CD14-positive monocyte (primary cell): ENCODE measurements around the gene GSK3A. TPM values are rescaled to one million over a fixed set of nuclear protein-coding genes. Genes with fewer than 3 reads are reported as not detected.

Experiments
- DNase-seq, 3 donors: peaks; one replicate each; pipeline ENCODE4 v3.0.0-alpha.2; 2011 to 2022
- H2AFZ ChIP-seq: 2 replicates; pipeline ENCODE4 v1.6.0; 2012; ENCODE audit warnings: mild to moderate bottlenecking, low read depth, low read length, inconsistent platforms; ENCODE audit not compliant: insufficient read depth, poor library complexity, severe bottlenecking
- H3K27ac ChIP-seq, 2 donors: 1 replicate in 1 of 2; 2 replicates in 1 of 2; pipeline ENCODE4 v1.5.1; 2012 to 2013; ENCODE audit warnings: low read length in 2 of 2, control low read depth in 1 of 2, inconsistent platforms in 1 of 2, low read depth in 1 of 2, mild to moderate bottlenecking in 1 of 2
- H3K27me3 ChIP-seq, 2 donors: one replicate each; pipeline versions ENCODE4 v1.6.0 to v1.6.1; 2011 to 2013; ENCODE audit warnings: low read length in 2 of 2; ENCODE audit not compliant: control insufficient read depth in 2 of 2, insufficient read depth in 2 of 2
- H3K36me3 ChIP-seq, 2 donors: replicated peaks in 1 of 2; 1 replicate in 1 of 2; 2 replicates in 1 of 2; pipeline versions ENCODE4 v1.5.1 to v1.6.1; 2012 to 2013; ENCODE audit warnings: low read length in 2 of 2, control low read depth in 1 of 2, inconsistent platforms in 1 of 2, mild to moderate bottlenecking in 1 of 2; ENCODE audit not compliant: insufficient read depth in 2 of 2, control insufficient read depth in 1 of 2
- H3K4me1 ChIP-seq, 2 donors: 1 replicate in 1 of 2; 2 replicates in 1 of 2; pipeline versions ENCODE4 v1.5.1 to v1.6.1; 2012 to 2013; ENCODE audit warnings: low read length in 2 of 2, control low read depth in 1 of 2, inconsistent platforms in 1 of 2, mild to moderate bottlenecking in 1 of 2, moderate library complexity in 1 of 2; ENCODE audit not compliant: insufficient read depth in 2 of 2, control insufficient read depth in 1 of 2
- H3K4me2 ChIP-seq: replicated peaks from 2 replicates; pipeline ENCODE3; 2012; ENCODE audit warnings: low read length, moderate library complexity, mild to moderate bottlenecking; ENCODE audit not compliant: poor library complexity, severe bottlenecking; ENCODE audit errors: extremely low read depth
- H3K4me3 ChIP-seq, 3 experiments: fragments of 200-600 bp in 1 of 3; sonication (generic) in 1 of 3; replicated peaks in 1 of 3; 1 replicate in 2 of 3; 2 replicates in 1 of 3; pipeline ENCODE4 v1.5.1; 2011 to 2013; ENCODE audit warnings: low read length in 3 of 3, mild to moderate bottlenecking in 3 of 3, control low read depth in 2 of 3, low read depth in 2 of 3, inconsistent platforms in 1 of 3, moderate library complexity in 1 of 3
- H3K79me2 ChIP-seq: 2 replicates; pipeline ENCODE4 v1.6.0; 2012; ENCODE audit warnings: mild to moderate bottlenecking, control low read depth, inconsistent platforms, low read length, moderate library complexity; ENCODE audit not compliant: insufficient read depth
- H3K9ac ChIP-seq: 2 replicates; pipeline ENCODE4 v1.6.0; 2017; ENCODE audit warnings: low read length, mild to moderate bottlenecking; ENCODE audit not compliant: insufficient read depth, poor library complexity, severe bottlenecking
- H3K9me3 ChIP-seq, 2 donors: replicated peaks in 1 of 2; 1 replicate in 1 of 2; 2 replicates in 1 of 2; pipeline versions ENCODE4 v1.5.1 to v1.6.1; 2012 to 2013; ENCODE audit warnings: low read length in 2 of 2, control low read depth in 1 of 2; ENCODE audit not compliant: control insufficient read depth in 1 of 2, insufficient read depth in 1 of 2
- H4K20me1 ChIP-seq: 2 replicates; pipeline ENCODE4 v1.6.0; 2012; ENCODE audit warnings: mild to moderate bottlenecking, low read length, control low read depth, moderate library complexity; ENCODE audit not compliant: insufficient read depth
- H3K27ac Mint-ChIP-seq, 7 donors: one replicate each; pipeline ENCODE4 v1.8.0; 2020; ENCODE audit warnings: mild to moderate bottlenecking in 7 of 7, mixed read lengths in 7 of 7, moderate library complexity in 6 of 7, inconsistent platforms in 2 of 7
- H3K27me3 Mint-ChIP-seq, 3 donors: one replicate each; pipeline ENCODE4 v1.8.0; 2021 to 2022; ENCODE audit warnings: low read depth in 3 of 3, mild to moderate bottlenecking in 3 of 3, mixed read lengths in 3 of 3, moderate library complexity in 3 of 3, inconsistent platforms in 1 of 3
- H3K36me3 Mint-ChIP-seq, 2 donors: one replicate each; pipeline ENCODE4 v1.8.0; 2020; ENCODE audit warnings: mixed read lengths in 2 of 2, inconsistent platforms in 1 of 2, mild to moderate bottlenecking in 1 of 2
- H3K4me1 Mint-ChIP-seq: one replicate; pipeline ENCODE4 v1.8.0; 2020; ENCODE audit warnings: mild to moderate bottlenecking, mixed read lengths
- H3K4me3 Mint-ChIP-seq, 2 donors: one replicate each; pipeline ENCODE4 v1.8.0; 2020; ENCODE audit warnings: mild to moderate bottlenecking in 2 of 2, mixed read lengths in 2 of 2, moderate library complexity in 1 of 2
- H3K9me3 Mint-ChIP-seq, 7 donors: one replicate each; pipeline ENCODE4 v1.8.0; 2020 to 2022; ENCODE audit warnings: mixed read lengths in 7 of 7, mild to moderate bottlenecking in 6 of 7, moderate library complexity in 6 of 7, inconsistent platforms in 2 of 7
- CTCF ChIP-seq: fragments of 200-600 bp; IDR thresholded peaks from one replicate; pipeline ENCODE4 v1.8.0; 2022; ENCODE audit warnings: antibody characterized with exemption, mild to moderate bottlenecking
- WGBS: methylation state at CpG from one replicate; pipeline ENCODE4 v1.1.5; 2013; ENCODE audit warnings: missing lambda C conversion rate; ENCODE audit not compliant: insufficient coverage; 5-methylcytosine and 5-hydroxymethylcytosine counted together
- intact Hi-C, 2 donors: fragments of 100-400 bp; cut with micrococcal nuclease; formaldehyde crosslinking; loops; one replicate each; pipeline versions ENCODE4 v1.15.0 to v1.15.1; 2023
- polyA plus RNA-seq, 3 donors: library from polyadenylated mRNA; depleted of rRNA in 1 of 3; unstranded in 2 of 3; stranded (reverse) in 1 of 3; fragments of 300-500 nt in 2 of 3; fragments of >200 nt in 1 of 3; fragmentation: Illumina TruSeq in 2 of 3; gene quantifications; 1 replicate in 2 of 3; 2 replicates in 1 of 3; pipeline ENCODE4 v1.2.3, GENCODE V29; 2012 to 2021

The GSK3A gene
- polyA plus RNA-seq, 3 donors: 12.3 to 47.2 (median 14.9) TPM

GRCh38 chr19:42239544-42240220 is 2.7 kb downstream of the GSK3A start:
- H3K36me3 ChIP-seq: peaks cover 38 to 45% of the 10 kb centered on the region in 2 donors
- H3K9ac ChIP-seq: no peak overlapping the region
- H3K9me3 Mint-ChIP-seq: no peaks in the 10 kb centered on the region
- H3K27ac Mint-ChIP-seq: peak overlapping the region in 5 of 7 donors; percentile 12 to 79 (median 61)
- TF ChIP-seq CTCF: no peak
- peak overlapping the region; percentile 2 for H3K4me2 ChIP-seq
- no peaks in the 10 kb centered on the region for H3K27me3 Mint-ChIP-seq
- peaks cover 42% of the 10 kb centered on the region for H3K4me1 Mint-ChIP-seq
- H3K4me3 Mint-ChIP-seq: no peak overlapping the region
- peaks cover 36 to 52% of the 10 kb centered on the region in 2 donors for H3K36me3 Mint-ChIP-seq
- no peaks in the 10 kb centered on the region for H3K27me3 ChIP-seq
- peaks cover 64% of the 10 kb centered on the region for H3K79me2 ChIP-seq
- H3K27ac ChIP-seq: peak overlapping the region in 1 of 2 donors; percentile 21
- no peak overlapping the region for H2AFZ ChIP-seq
- 100% methylated on average over 6 of the region's 10 CpGs for WGBS
- no peak for DNase-seq
- intact Hi-C loops: loop anchor here (5.0 to 10.0 kb wide), 5 partner anchors 43 to 135 kb away; partner anchors contain the start of gene POU2F2 (in 1 of the 2)
- H3K4me1 ChIP-seq: peaks cover 33 to 40% of the 10 kb centered on the region in 2 donors
- H3K4me3 ChIP-seq: no peak overlapping the region
- H3K9me3 ChIP-seq: no peaks in the 10 kb centered on the region
- peaks cover 70% of the 10 kb centered on the region for H4K20me1 ChIP-seq

GRCh38 chr19:42235181-42235580 is 7.2 kb downstream of the GSK3A start:
- intact Hi-C loops: loop anchor here in 1 of 2 donors (10.0 kb wide), 1 partner anchor 130 kb away; no protein-coding TSS in a partner anchor
- peaks cover 97% of the 10 kb centered on the region for H4K20me1 ChIP-seq
- no peak overlapping the region for H3K27ac ChIP-seq
- H3K9me3 ChIP-seq: no peaks in the 10 kb centered on the region
- Mint-ChIP-seq H3K9me3 (no peaks in the 10 kb centered on the region), H3K36me3 (peaks cover 74 to 92% of the 10 kb centered on the region in 2 donors), H3K4me1 (peaks cover 14% of the 10 kb centered on the region), H3K27ac (peak overlapping the region in 3 of 7 donors; percentile 40 to 85 (median 60)), H3K4me3 (no peak overlapping the region), H3K27me3 (no peaks in the 10 kb centered on the region)
- H3K9ac ChIP-seq: no peak overlapping the region
- WGBS: 60% methylated on average over 4 of the region's 5 CpGs
- no peak for DNase-seq
- no peak for TF ChIP-seq CTCF
- no peak overlapping the region for H3K4me2 ChIP-seq
- H3K79me2 ChIP-seq: peaks cover 60% of the 10 kb centered on the region
- peaks cover 80 to 86% of the 10 kb centered on the region in 2 donors for H3K36me3 ChIP-seq
- no peak overlapping the region for H3K4me3 ChIP-seq
- peaks cover 5 to 7% of the 10 kb centered on the region in 2 donors for H3K4me1 ChIP-seq
- H3K27me3 ChIP-seq: no peaks in the 10 kb centered on the region
- no peak overlapping the region for H2AFZ ChIP-seq
